Right lobe of liver (tissue), 4 donors: Measurements from ENCODE around the gene ZNF609.

Experiments used
- CTCF ChIP-seq, 4 donors: fragments of 200-600 bp in 3 of 4; fragments of 450-650 bp in 1 of 4; IDR thresholded peaks; one replicate each; pipeline versions ENCODE4 v1.5.1 to v1.8.0; 2016 to 2022; ENCODE audit warnings: antibody characterized with exemption in 4 of 4, mild to moderate bottlenecking in 2 of 4
- POLR2A ChIP-seq: fragments of 450-650 bp; IDR thresholded peaks from one replicate; pipeline ENCODE4 v1.6.1; 2017; ENCODE audit warnings: antibody characterized with exemption, mild to moderate bottlenecking
- donor health status: DM: no; HTN: no; CAD: no.
- donor health status: DM: no; HTN: no; CAD: no.
- donor health status: DM: no; HTN: yes; CAD: no.

- TF ChIP-seq POLR2A: no peak
- TF ChIP-seq CTCF (IDR thresholded peaks at IDR 0.05): no peak
Measured at GRCh38 chr15:64515825-64516224, 55.4 kb downstream of the ZNF609 start.
